Measurements from ENCODE around the gene FZD10. TPM values are rescaled to one million over a fixed set of nuclear protein-coding genes. Genes with fewer than 3 reads are reported as not detected.

Gene FZD10
- total and polyA plus RNA-seq, 4 donors = 0.72 to 1.7 (median 0.99) TPM

- no peak overlapping the region for H3K4me3 ChIP-seq (ENCODE audit: low read length in 2 of 2)
- no peaks in the 10 kb centered on the region for H3K9me3 ChIP-seq (ENCODE audit: control insufficient read depth, low read length)
- 80 to 82% methylated on average over 15 of the region's 15 CpGs for WGBS, 2 donors
- ATAC-seq (ENCODE audit: low FRiP score) (no peak), DNase-seq (peak in 1 of 2 donors; percentile 17)
- intact Hi-C loops (cut with DNase I) = no loop called here
- H3K27ac ChIP-seq (ENCODE audit: low read depth in 1 of 2, low read length in 2 of 2) = peak overlapping the region in 1 of 2 donors; percentile 16
- H3K4me1 ChIP-seq (ENCODE audit: control insufficient read depth in 1 of 2, insufficient read depth in 2 of 2, low read length in 2 of 2) = no peaks in the 10 kb centered on the region
- H3K27me3 ChIP-seq (ENCODE audit: control insufficient read depth in 1 of 2, insufficient read depth in 2 of 2, low read length in 1 of 2) = no peaks in the 10 kb centered on the region
- no peaks in the 10 kb centered on the region for H3K36me3 ChIP-seq (ENCODE audit: control insufficient read depth in 1 of 2, insufficient read depth in 2 of 2, low read length in 1 of 2)
Measured at GRCh38 chr12:130128790-130129735, 33.2 kb upstream of the FZD10 start.

- ATAC-seq (ENCODE audit: low FRiP score) (no peak), DNase-seq (peak in 1 of 2 donors; percentile 1)
- Histone ChIP-seq H3K4me1 (ENCODE audit: control insufficient read depth in 1 of 2, insufficient read depth in 2 of 2, low read length in 2 of 2) (no peaks in the 10 kb centered on the region), H3K9me3 (ENCODE audit: control insufficient read depth, low read length) (no peaks in the 10 kb centered on the region), H3K36me3 (ENCODE audit: control insufficient read depth in 1 of 2, insufficient read depth in 2 of 2, low read length in 1 of 2) (no peaks in the 10 kb centered on the region), H3K27me3 (ENCODE audit: control insufficient read depth in 1 of 2, insufficient read depth in 2 of 2, low read length in 1 of 2) (peaks cover 0 to 1% of the 10 kb centered on the region in 2 donors), H3K4me3 (ENCODE audit: low read length in 2 of 2) (no peak overlapping the region), H3K27ac (ENCODE audit: low read depth in 1 of 2, low read length in 2 of 2) (no peak overlapping the region)
- intact Hi-C loops (cut with DNase I) = no loop called here
- 69 to 78% methylated on average over 6 of the region's 6 CpGs for WGBS, 2 donors
Measured at GRCh38 chr12:130130346-130130745, 31.9 kb upstream of the FZD10 start.

- intact Hi-C loops (cut with DNase I) = no loop called here
- Histone ChIP-seq H3K4me3 (ENCODE audit: low read length in 2 of 2) (no peak overlapping the region), H3K27ac (ENCODE audit: low read depth in 1 of 2, low read length in 2 of 2) (no peak overlapping the region), H3K4me1 (ENCODE audit: control insufficient read depth in 1 of 2, insufficient read depth in 2 of 2, low read length in 2 of 2) (no peaks in the 10 kb centered on the region), H3K36me3 (ENCODE audit: control insufficient read depth in 1 of 2, insufficient read depth in 2 of 2, low read length in 1 of 2) (no peaks in the 10 kb centered on the region), H3K27me3 (ENCODE audit: control insufficient read depth in 1 of 2, insufficient read depth in 2 of 2, low read length in 1 of 2) (peaks cover 0 to 1% of the 10 kb centered on the region in 2 donors), H3K9me3 (ENCODE audit: control insufficient read depth, low read length) (no peaks in the 10 kb centered on the region)
- DNase-seq = peak in 1 of 2 donors; percentile 6
- no peak for ATAC-seq (ENCODE audit: low FRiP score)
- WGBS, 2 donors = 72% methylated on average over 14 of the region's 14 CpGs
Measured at GRCh38 chr12:130131025-130131424, 31.2 kb upstream of the FZD10 start.

- H3K9me3 ChIP-seq (ENCODE audit: control insufficient read depth, low read length) = no peaks in the 10 kb centered on the region
- H3K4me1 ChIP-seq (ENCODE audit: control insufficient read depth in 1 of 2, insufficient read depth in 2 of 2, low read length in 2 of 2) = no peaks in the 10 kb centered on the region
- no peak for ATAC-seq (ENCODE audit: low FRiP score)
- H3K4me3 ChIP-seq (ENCODE audit: low read length in 2 of 2) = no peak overlapping the region
- peak in 1 of 2 donors; percentile 17 for DNase-seq
- peaks cover 0 to 1% of the 10 kb centered on the region in 2 donors for H3K27me3 ChIP-seq (ENCODE audit: control insufficient read depth in 1 of 2, insufficient read depth in 2 of 2, low read length in 1 of 2)
- intact Hi-C loops (cut with DNase I) = no loop called here
- H3K27ac ChIP-seq (ENCODE audit: low read depth in 1 of 2, low read length in 2 of 2) = no peak overlapping the region
- no peaks in the 10 kb centered on the region for H3K36me3 ChIP-seq (ENCODE audit: control insufficient read depth in 1 of 2, insufficient read depth in 2 of 2, low read length in 1 of 2)
- 81% methylated on average over 8 of the region's 8 CpGs for WGBS, 2 donors
Measured at GRCh38 chr12:130131801-130132200, 30.5 kb upstream of the FZD10 start.

GRCh38 chr12:130132831-130133511, 29.3 kb upstream of the FZD10 start:
- ATAC-seq (ENCODE audit: low FRiP score) = no peak

GRCh38 chr12:130133851-130134562, 28.3 kb upstream of the FZD10 start:
- WGBS, 2 donors = 61 to 62% methylated on average over 25 to 26 of the region's 26 CpGs
- intact Hi-C loops (cut with DNase I) = no loop called here
- Histone ChIP-seq H3K4me1 (ENCODE audit: control insufficient read depth in 1 of 2, insufficient read depth in 2 of 2, low read length in 2 of 2) (no peaks in the 10 kb centered on the region), H3K36me3 (ENCODE audit: control insufficient read depth in 1 of 2, insufficient read depth in 2 of 2, low read length in 1 of 2) (no peaks in the 10 kb centered on the region), H3K27me3 (ENCODE audit: control insufficient read depth in 1 of 2, insufficient read depth in 2 of 2, low read length in 1 of 2) (peaks cover 0 to 1% of the 10 kb centered on the region in 2 donors), H3K9me3 (ENCODE audit: control insufficient read depth, low read length) (no peaks in the 10 kb centered on the region), H3K4me3 (ENCODE audit: low read length in 2 of 2) (no peak overlapping the region), H3K27ac (ENCODE audit: low read depth in 1 of 2, low read length in 2 of 2) (no peak overlapping the region)
- ATAC-seq (ENCODE audit: low FRiP score) (no peak), DNase-seq (peak in 1 of 2 donors; percentile 22)

More at GRCh38 chr12:130132831-130133511, 29.3 kb upstream of the FZD10 start:
- intact Hi-C loops (cut with DNase I) = no loop called here
- H3K36me3 ChIP-seq (ENCODE audit: control insufficient read depth in 1 of 2, insufficient read depth in 2 of 2, low read length in 1 of 2) = no peaks in the 10 kb centered on the region
- no peak overlapping the region for H3K27ac ChIP-seq (ENCODE audit: low read depth in 1 of 2, low read length in 2 of 2)
- no peaks in the 10 kb centered on the region for H3K9me3 ChIP-seq (ENCODE audit: control insufficient read depth, low read length)
- no peak overlapping the region for H3K4me3 ChIP-seq (ENCODE audit: low read length in 2 of 2)
- H3K4me1 ChIP-seq (ENCODE audit: control insufficient read depth in 1 of 2, insufficient read depth in 2 of 2, low read length in 2 of 2) = no peaks in the 10 kb centered on the region
- peak in 1 of 2 donors; percentile 7 for DNase-seq
- peaks cover 0 to 1% of the 10 kb centered on the region in 2 donors for H3K27me3 ChIP-seq (ENCODE audit: control insufficient read depth in 1 of 2, insufficient read depth in 2 of 2, low read length in 1 of 2)
- 52 to 60% methylated on average over 13 to 14 of the region's 14 CpGs for WGBS, 2 donors

GRCh38 chr12:130134563-130134915, 27.7 kb upstream of the FZD10 start:
- ATAC-seq (ENCODE audit: low FRiP score) = no peak
- intact Hi-C loops (cut with DNase I) = no loop called here
- Histone ChIP-seq H3K9me3 (ENCODE audit: control insufficient read depth, low read length) (no peaks in the 10 kb centered on the region), H3K27ac (ENCODE audit: low read depth in 1 of 2, low read length in 2 of 2) (no peak overlapping the region), H3K4me3 (ENCODE audit: low read length in 2 of 2) (no peak overlapping the region), H3K36me3 (ENCODE audit: control insufficient read depth in 1 of 2, insufficient read depth in 2 of 2, low read length in 1 of 2) (no peaks in the 10 kb centered on the region), H3K4me1 (ENCODE audit: control insufficient read depth in 1 of 2, insufficient read depth in 2 of 2, low read length in 2 of 2) (no peaks in the 10 kb centered on the region), H3K27me3 (ENCODE audit: control insufficient read depth in 1 of 2, insufficient read depth in 2 of 2, low read length in 1 of 2) (peaks cover 0 to 1% of the 10 kb centered on the region in 2 donors)
- DNase-seq = peak in 1 of 2 donors; percentile 26
- 72 to 75% methylated on average over 7 to 8 of the region's 8 CpGs for WGBS, 2 donors

- peaks cover 0 to 1% of the 10 kb centered on the region in 2 donors for H3K27me3 ChIP-seq (ENCODE audit: control insufficient read depth in 1 of 2, insufficient read depth in 2 of 2, low read length in 1 of 2)
- DNase-seq (no peak), ATAC-seq (ENCODE audit: low FRiP score) (no peak)
- no peak overlapping the region for H3K4me3 ChIP-seq (ENCODE audit: low read length in 2 of 2)
- no peaks in the 10 kb centered on the region for H3K4me1 ChIP-seq (ENCODE audit: control insufficient read depth in 1 of 2, insufficient read depth in 2 of 2, low read length in 2 of 2)
- H3K36me3 ChIP-seq (ENCODE audit: control insufficient read depth in 1 of 2, insufficient read depth in 2 of 2, low read length in 1 of 2) = no peaks in the 10 kb centered on the region
- intact Hi-C loops (cut with DNase I) = no loop called here
- no peaks in the 10 kb centered on the region for H3K9me3 ChIP-seq (ENCODE audit: control insufficient read depth, low read length)
- 79 to 80% methylated on average over 11 of the region's 11 CpGs for WGBS, 2 donors
- H3K27ac ChIP-seq (ENCODE audit: low read depth in 1 of 2, low read length in 2 of 2) = no peak overlapping the region
Measured at GRCh38 chr12:130136509-130137039, 25.7 kb upstream of the FZD10 start.

Data from aorta (tissue), 5 donors.